GM12875 (cell line): Measurements from ENCODE around the gene WASL.
A peak's percentile ranks its signal among the peaks of the same experiment; 100 is the strongest.

Experiments used
- H3K4me3 ChIP-seq: one replicate; pipeline ENCODE4 v1.5.1; 2011; ENCODE audit warnings: low read depth, low read length, control low read depth
- CTCF ChIP-seq: IDR thresholded peaks from 2 replicates; pipeline ENCODE4 v1.5.1; 2011; ENCODE audit warnings: low read depth, mild to moderate bottlenecking, control low read depth, inconsistent platforms, low read length, moderate library complexity, borderline replicate concordance; ENCODE audit not compliant: insufficient read depth

The WASL gene

GRCh38 chr7:123752534-123752933, 3.7 kb upstream of the WASL start:
- H3K4me3 ChIP-seq = no peak overlapping the region
- TF ChIP-seq CTCF = no peak

- H3K4me3 ChIP-seq = no peak overlapping the region
- TF ChIP-seq CTCF = no peak
These were observed 3.0 kb upstream of the WASL start for GRCh38 chr7:123751821-123752220.

- no peak for TF ChIP-seq CTCF
- no peak overlapping the region for H3K4me3 ChIP-seq
These were observed 1.8 kb upstream of the WASL start for GRCh38 chr7:123750389-123751230.

GRCh38 chr7:123749537-123749857, 694 bp upstream of the WASL start:
- 0 out of 2 replicates have a peak, but pooled peaks have one; percentile 9 for TF ChIP-seq CTCF
- peak overlapping the region; percentile 97 for H3K4me3 ChIP-seq

GRCh38 chr7:123748171-123748733, 551 bp downstream of the WASL start:
- peak overlapping the region; percentile 97 for H3K4me3 ChIP-seq
- 0 out of 2 replicates have a peak, but pooled peaks have one; percentile 3 for TF ChIP-seq CTCF

GRCh38 chr7:123747620-123748141, 1.1 kb downstream of the WASL start:
- TF ChIP-seq CTCF = no peak
- peak overlapping the region; percentile 97 for H3K4me3 ChIP-seq

GRCh38 chr7:123746931-123747488, 1.8 kb downstream of the WASL start:
- no peak for TF ChIP-seq CTCF
- H3K4me3 ChIP-seq = peak overlapping the region; percentile 97
